H1 (cell line): ENCODE measurements around the gene FLRT2. TPM values are rescaled to one million over a fixed set of nuclear protein-coding genes. Genes with fewer than 3 reads are reported as not detected.

Experiments used
- CTCF ChIA-PET: fragments of 300-600 bp; sonication (Branson Sonifier 250); formaldehyde crosslinking; loops from one replicate; lab custom pipeline; 2021; ENCODE audit not compliant: partially characterized antibody; lab: Charles Lee
- POLR2A ChIA-PET: fragments of 300-600 bp; sonication (Branson Sonifier 250); formaldehyde crosslinking; loops from one replicate; lab custom pipeline; 2021; ENCODE audit warnings: inconsistent platforms; ENCODE audit not compliant: partially characterized antibody; lab: Charles Lee
- DNase-seq, 2 experiments: peaks; one replicate each; pipeline versions ENCODE4 v3.0.0 to v3.0.0-alpha.2; 2010 to 2022; ENCODE audit warnings: low spot score in 2 of 2, low read depth in 1 of 2, mixed read lengths in 1 of 2
- FAIRE-seq: peaks from 2 replicates; lab custom pipeline; 2011; peaks lifted over from hg19 to GRCh38; lab: Jason Lieb, UNC
- H2AFZ ChIP-seq: 2 replicates; pipeline ENCODE4 v1.8.1; 2012; ENCODE audit warnings: low read length, inconsistent platforms
- H2AK5ac ChIP-seq: 2 replicates; pipeline ENCODE4 v1.6.1; 2013; ENCODE audit warnings: low read depth, low read length
- H2BK120ac ChIP-seq: replicated peaks from 2 replicates; pipeline ENCODE3; 2013; ENCODE audit warnings: low read depth, low read length, inconsistent platforms
- H2BK12ac ChIP-seq: 2 replicates; pipeline ENCODE4 v1.6.1; 2013; ENCODE audit warnings: low read depth, low read length
- H2BK15ac ChIP-seq: 2 replicates; pipeline ENCODE4 v1.6.1; 2013; ENCODE audit warnings: low read length
- H2BK20ac ChIP-seq: 2 replicates; pipeline ENCODE4 v1.6.1; 2013; ENCODE audit warnings: low read length
- H2BK5ac ChIP-seq: 2 replicates; pipeline ENCODE4 v1.6.1; 2013; ENCODE audit warnings: low read depth, low read length
- H3K14ac ChIP-seq: 2 replicates; pipeline ENCODE4 v1.6.1; 2013; ENCODE audit warnings: inconsistent platforms; ENCODE audit not compliant: insufficient read length
- H3K18ac ChIP-seq: 2 replicates; pipeline ENCODE4 v1.6.1; 2013; ENCODE audit warnings: low read length; ENCODE audit errors: extremely low read depth
- H3K23ac ChIP-seq: 2 replicates; pipeline ENCODE4 v1.6.1; 2013; ENCODE audit warnings: inconsistent platforms; ENCODE audit not compliant: insufficient read length
- H3K23me2 ChIP-seq: 2 replicates; pipeline ENCODE4 v1.6.1; 2013; ENCODE audit warnings: low read depth, low read length
- H3K27ac ChIP-seq: 2 replicates; pipeline ENCODE4 v1.6.1; 2011; ENCODE audit warnings: low read depth, low read length, inconsistent platforms
- H3K27me3 ChIP-seq, 4 experiments: replicated peaks in 1 of 4; 1 replicate in 1 of 4; 2 replicates in 3 of 4; pipeline versions ENCODE4 v1.6.1 to v1.8.1; 2011 to 2013; ENCODE audit warnings: low read length in 3 of 4, mild to moderate bottlenecking in 3 of 4, inconsistent platforms in 2 of 4, mixed read lengths in 2 of 4, moderate library complexity in 1 of 4; ENCODE audit not compliant: control insufficient read depth in 3 of 4, insufficient read depth in 3 of 4; ENCODE audit errors: extremely low read depth in 1 of 4
- H3K36me3 ChIP-seq, 4 experiments: 2 replicates each; pipeline versions ENCODE4 v1.6.1 to v1.8.1; 2011 to 2013; ENCODE audit warnings: mild to moderate bottlenecking in 4 of 4, low read length in 3 of 4, moderate library complexity in 2 of 4, control low read depth in 1 of 4, inconsistent platforms in 1 of 4; ENCODE audit not compliant: insufficient read depth in 4 of 4, control insufficient read depth in 2 of 4
- H3K4ac ChIP-seq: replicated peaks from 2 replicates; pipeline ENCODE3; 2013; ENCODE audit warnings: low read length, low read depth, mixed read lengths, inconsistent platforms; ENCODE audit not compliant: insufficient read length
- H3K4me1 ChIP-seq, 4 experiments: replicated peaks in 1 of 4; 1 replicate in 1 of 4; 2 replicates in 3 of 4; pipeline versions ENCODE4 v1.6.1 to v1.8.1; 2011 to 2013; ENCODE audit warnings: low read length in 3 of 4, inconsistent platforms in 2 of 4, mixed read lengths in 1 of 4; ENCODE audit not compliant: insufficient read depth in 4 of 4, control insufficient read depth in 3 of 4
- H3K4me2 ChIP-seq, 2 experiments: 2 replicates each; pipeline versions ENCODE4 v1.6.1 to v1.8.1; 2011 to 2013; ENCODE audit warnings: low read depth in 2 of 2, low read length in 2 of 2, control low read depth in 1 of 2, inconsistent platforms in 1 of 2, mild to moderate bottlenecking in 1 of 2; ENCODE audit not compliant: insufficient read depth in 1 of 2
- H3K4me3 ChIP-seq, 4 experiments: fragments of 200-600, 300-600 bp in 1 of 4; sonication (generic), shearing (Covaris generic), sonication (Bioruptor Twin) in 1 of 4; 2 replicates each; pipeline versions ENCODE4 v1.5.1 to v1.8.1; 2011 to 2016; ENCODE audit warnings: low read length in 4 of 4, low read depth in 3 of 4, control low read depth in 2 of 4, inconsistent platforms in 2 of 4, mild to moderate bottlenecking in 2 of 4, mixed read lengths in 1 of 4, moderate library complexity in 1 of 4; ENCODE audit not compliant: insufficient read depth in 2 of 4; ENCODE audit errors: extremely low read depth in 1 of 4
- H3K56ac ChIP-seq: replicated peaks from 2 replicates; pipeline ENCODE3; 2013; ENCODE audit warnings: low read depth, mild to moderate bottlenecking, mixed read lengths, low read length, inconsistent platforms; ENCODE audit not compliant: insufficient read length
- H3K79me1 ChIP-seq: 2 replicates; pipeline ENCODE4 v1.6.1; 2013; ENCODE audit warnings: low read depth, low read length, control low read depth
- H3K79me2 ChIP-seq, 2 experiments: 2 replicates each; pipeline versions ENCODE4 v1.6.1 to v1.8.1; 2012 to 2013; ENCODE audit warnings: low read length in 2 of 2, mild to moderate bottlenecking in 2 of 2, inconsistent platforms in 1 of 2; ENCODE audit not compliant: insufficient read depth in 2 of 2, control insufficient read depth in 1 of 2
- H3K9ac ChIP-seq, 4 experiments: replicated peaks in 1 of 4; 1 replicate in 1 of 4; 2 replicates in 3 of 4; pipeline versions ENCODE4 v1.6.1 to v1.8.1; 2011 to 2013; ENCODE audit warnings: low read depth in 3 of 4, low read length in 3 of 4, control low read depth in 2 of 4, mild to moderate bottlenecking in 2 of 4, moderate library complexity in 2 of 4, inconsistent platforms in 1 of 4; ENCODE audit errors: extremely low read depth in 1 of 4
- H3K9me3 ChIP-seq, 2 experiments: 2 replicates each; pipeline versions ENCODE4 v1.6.1 to v1.8.1; 2012 to 2013; ENCODE audit warnings: mild to moderate bottlenecking in 2 of 2, moderate library complexity in 2 of 2, control low read depth in 1 of 2, inconsistent platforms in 1 of 2, low read depth in 1 of 2, low read length in 1 of 2, mixed read lengths in 1 of 2; ENCODE audit not compliant: insufficient read depth in 2 of 2
- H4K20me1 ChIP-seq, 2 experiments: replicated peaks in 1 of 2; 2 replicates each; pipeline versions ENCODE3 to v1.8.1; 2011 to 2013; ENCODE audit warnings: inconsistent platforms in 2 of 2, low read length in 2 of 2, mild to moderate bottlenecking in 1 of 2; ENCODE audit not compliant: insufficient read depth in 2 of 2, control insufficient read depth in 1 of 2
- H4K5ac ChIP-seq: 2 replicates; pipeline ENCODE4 v1.6.1; 2013; ENCODE audit warnings: low read length, low read depth, mixed read lengths, inconsistent platforms; ENCODE audit not compliant: insufficient read length
- H4K8ac ChIP-seq: 2 replicates; pipeline ENCODE4 v1.8.0; 2013; ENCODE audit warnings: mild to moderate bottlenecking, moderate library complexity, low read length, inconsistent platforms; ENCODE audit not compliant: insufficient read depth; ENCODE audit errors: extremely low read depth
- H4K91ac ChIP-seq: replicated peaks from 2 replicates; pipeline ENCODE3; 2013; ENCODE audit warnings: low read length, mixed read lengths, inconsistent platforms; ENCODE audit not compliant: insufficient read length
- JUN ChIP-seq: IDR thresholded peaks from 2 replicates; pipeline ENCODE4 v1.6.1; 2011; ENCODE audit warnings: low read depth, mild to moderate bottlenecking, improper control_type of control experiment, low read length
- SP1 ChIP-seq: IDR thresholded peaks from 2 replicates; pipeline ENCODE4 v1.6.1; 2011; ENCODE audit warnings: low read depth, low read length
- TCF12 ChIP-seq: IDR thresholded peaks from 2 replicates; pipeline ENCODE4 v1.6.1; 2011; ENCODE audit warnings: low read depth, mild to moderate bottlenecking, low read length
- YY1 ChIP-seq: IDR thresholded peaks from 2 replicates; pipeline ENCODE4 v1.6.1; 2011; ENCODE audit warnings: low read depth, mild to moderate bottlenecking, low read length
- WGBS, 2 experiments: shearing (Covaris generic) in 1 of 2; methylation state at CpG; one replicate each; pipeline versions ENCODE4 v1.1.6 to v1.1.7; 2013 to 2015; ENCODE audit warnings: low lambda C conversion rate in 2 of 2, mixed read lengths in 2 of 2, inconsistent platforms in 1 of 2, low coverage in 1 of 2, missing lambda C conversion rate in 1 of 2; ENCODE audit not compliant: insufficient replicate concordance in 2 of 2, insufficient coverage in 1 of 2, insufficient read length in 1 of 2; ENCODE audit errors: extremely low coverage in 1 of 2, missing lambda C conversion rate in 1 of 2; 5-methylcytosine and 5-hydroxymethylcytosine counted together
- polyA plus RNA-seq, 7 experiments: library from polyadenylated mRNA; depleted of rRNA in 3 of 7; stranded (reverse) in 5 of 7; unstranded in 2 of 7; fragments of >200 nt in 5 of 7; fragments of 200-250 nt in 2 of 7; gene quantifications; 1 replicate in 5 of 7; 2 replicates in 1 of 7; 4 replicates in 1 of 7; pipeline versions ENCODE4 v1.2.1 to v1.2.3, GENCODE V29; 2011 to 2013; ENCODE audit warnings: missing spikeins in 2 of 7, mixed read lengths in 2 of 7
- total RNA-seq: library from RNA; stranded (reverse); fragmentation: NEBNext Ultra II Directional; extraction: Animal tissue kit (Norgen Biotek cat#: 25700); gene quantifications from 2 replicates; pipeline ENCODE4 v1.2.1, GENCODE V29; 2021

Gene FLRT2
- total and polyA plus RNA-seq, 2 of the 8 experiments (the other 6 are each of a cell fraction or from before 2014, with no cell fraction given), result 2.4 to 6.9 TPM

DNA sequence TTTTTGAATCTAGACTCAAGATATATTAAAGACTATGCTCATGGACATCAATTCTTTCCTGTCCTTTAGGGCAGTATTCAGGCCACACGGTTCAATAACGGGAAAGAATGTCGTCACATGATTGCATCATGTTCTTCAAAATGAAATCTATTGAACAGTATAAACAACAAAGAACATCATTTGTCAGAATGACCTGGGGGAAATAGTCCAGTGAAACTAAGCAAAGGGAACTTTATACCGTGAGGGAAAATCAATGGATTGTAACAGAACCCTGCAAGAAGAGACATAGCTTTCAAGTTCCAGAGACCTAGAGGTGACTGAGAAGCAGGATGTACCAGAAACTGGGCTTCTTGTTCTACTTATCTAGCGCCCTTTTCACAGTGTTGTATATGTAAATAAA, 32.7 kb downstream of the FLRT2 start:
- H3K4me1 ChIP-seq, result no peaks in the 10 kb centered on the region
- no peaks in the 10 kb centered on the region for H3K36me3 ChIP-seq
- H3K18ac ChIP-seq, result no peak overlapping the region
- H3K9me3 ChIP-seq, result no peaks in the 10 kb centered on the region
- no peak overlapping the region for H3K4ac ChIP-seq
- H2BK20ac ChIP-seq, result no peak overlapping the region
- H2AK5ac ChIP-seq, result no peak overlapping the region
- WGBS, 2 experiments, result 88% methylated on average over 5 of the region's 5 CpGs; no CpG with 5 or more reads in 1 of the 2 experiments
- H3K4me2 ChIP-seq, result no peak overlapping the region
- CTCF ChIA-PET, result no interaction called here
- H3K56ac ChIP-seq, result no peak overlapping the region
- POLR2A ChIA-PET, result no interaction called here
- FAIRE-seq (no peak), DNase-seq (no peak)
- no peaks in the 10 kb centered on the region for H3K79me2 ChIP-seq
- no peak overlapping the region for H2BK120ac ChIP-seq
- H3K14ac ChIP-seq, result no peak overlapping the region
- H2BK5ac ChIP-seq, result no peak overlapping the region
- H3K79me1 ChIP-seq, result no peaks in the 10 kb centered on the region
- no peak overlapping the region for H3K9ac ChIP-seq
- H3K4me3 ChIP-seq, result no peak overlapping the region
- no peak overlapping the region for H2BK15ac ChIP-seq
- H3K23ac ChIP-seq, result no peak overlapping the region
- no peaks in the 10 kb centered on the region for H3K23me2 ChIP-seq
- no peak overlapping the region for H4K8ac ChIP-seq
- H3K27me3 ChIP-seq, result peaks cover 0 to 2% (median 0%) of the 10 kb centered on the region in 4 experiments; a peak in 1 of 7 replicates
- no peak overlapping the region for H4K5ac ChIP-seq
- H3K27ac ChIP-seq, result no peak overlapping the region
- no peak overlapping the region for H4K91ac ChIP-seq
- no peak overlapping the region for H2AFZ ChIP-seq
- H4K20me1 ChIP-seq, result no peaks in the 10 kb centered on the region
- H2BK12ac ChIP-seq, result no peak overlapping the region
- TF ChIP-seq TCF12 (no peak), SP1 (no peak), YY1 (no peak), JUN (no peak)
